ENCODE data around the gene PRKCZ. TPM values are rescaled to one million over a fixed set of nuclear protein-coding genes. Genes with fewer than 3 reads are reported as not detected.
A peak's percentile ranks its signal among the peaks of the same experiment; 100 is the strongest.

The PRKCZ gene
- total and polyA plus RNA-seq, 2 experiments from 2014 or later, result 26.2 to 36.9 TPM

DNA sequence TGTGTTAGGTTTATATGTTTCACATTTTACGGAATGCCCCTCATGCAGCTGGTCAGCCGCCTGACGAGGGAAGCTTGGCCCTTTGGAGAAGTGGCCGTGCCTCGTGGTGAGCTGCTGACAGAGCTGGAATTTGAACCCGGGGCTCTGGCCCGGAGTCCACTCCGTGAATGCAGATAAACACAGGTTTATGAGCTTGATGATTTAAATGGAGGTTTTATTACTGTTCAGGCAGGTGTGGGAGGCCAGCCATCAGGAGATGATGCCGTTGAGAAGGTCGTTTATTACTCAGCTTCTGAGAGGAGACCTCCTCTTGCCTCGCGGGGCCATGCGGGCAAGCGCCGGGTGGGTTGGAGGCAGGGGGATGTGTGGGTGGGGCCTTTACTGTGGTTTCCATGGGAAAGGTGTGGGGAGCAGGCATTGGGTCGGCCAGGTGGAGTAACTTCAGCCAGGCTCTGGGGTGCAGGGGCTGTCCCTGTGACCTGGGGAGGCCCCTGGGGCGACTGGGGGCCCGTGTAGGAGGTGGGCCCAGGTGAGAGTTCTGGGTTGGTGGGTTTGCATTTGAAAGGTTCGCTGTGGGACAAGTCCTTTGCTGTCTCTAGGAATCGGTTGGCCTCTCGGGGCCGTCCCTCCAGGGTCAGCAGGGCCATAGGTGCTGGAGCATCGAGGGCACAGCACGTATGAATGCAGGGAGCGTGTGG lies 22.0 kb downstream of the PRKCZ start:
- Mint-ChIP-seq H3K27ac (peak overlapping the region; percentile 49), H3K9me3 (peaks cover 5% of the 10 kb centered on the region), H3K27me3 (ENCODE audit: insufficient read depth, low read depth, poor library complexity) (peaks cover 14% of the 10 kb centered on the region), H3K4me3 (no peak overlapping the region), H3K4me1 (peaks cover 20% of the 10 kb centered on the region), H3K36me3 (ENCODE audit: low read depth) (peaks cover 12% of the 10 kb centered on the region)
- TF ChIP-seq JUNB (IDR thresholded peaks at IDR 0.05; ENCODE audit: unreplicated experiment) (no peak), ZNF114 (CRISPR knock-in tag; IDR thresholded peaks at IDR 0.05) (no peak), CREB1 (CRISPR knock-in tag; IDR thresholded peaks at IDR 0.05; ENCODE audit: low read depth) (no peak), ZNF331 (CRISPR knock-in tag; IDR thresholded peaks at IDR 0.05; ENCODE audit: low read depth) (no peak), EZH2 (IDR thresholded peaks at IDR 0.05; ENCODE audit: low read depth, unreplicated experiment) (no peak), STAT1 (IDR thresholded peaks at IDR 0.05; ENCODE audit: unreplicated experiment) (no peak), NANOG (IDR thresholded peaks at IDR 0.05; ENCODE audit: borderline replicate concordance) (no peak), POLR2AphosphoS5 (IDR thresholded peaks at IDR 0.05; ENCODE audit: low read depth) (no peak)
- TF ChIP-seq, protein P1, sequence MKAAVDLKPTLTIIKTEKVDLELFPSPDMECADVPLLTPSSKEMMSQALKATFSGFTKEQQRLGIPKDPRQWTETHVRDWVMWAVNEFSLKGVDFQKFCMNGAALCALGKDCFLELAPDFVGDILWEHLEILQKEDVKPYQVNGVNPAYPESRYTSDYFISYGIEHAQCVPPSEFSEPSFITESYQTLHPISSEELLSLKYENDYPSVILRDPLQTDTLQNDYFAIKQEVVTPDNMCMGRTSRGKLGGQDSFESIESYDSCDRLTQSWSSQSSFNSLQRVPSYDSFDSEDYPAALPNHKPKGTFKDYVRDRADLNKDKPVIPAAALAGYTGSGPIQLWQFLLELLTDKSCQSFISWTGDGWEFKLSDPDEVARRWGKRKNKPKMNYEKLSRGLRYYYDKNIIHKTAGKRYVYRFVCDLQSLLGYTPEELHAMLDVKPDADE (IDR thresholded peaks at IDR 0.05), result no peak
- TF ChIP-seq, protein P2, sequence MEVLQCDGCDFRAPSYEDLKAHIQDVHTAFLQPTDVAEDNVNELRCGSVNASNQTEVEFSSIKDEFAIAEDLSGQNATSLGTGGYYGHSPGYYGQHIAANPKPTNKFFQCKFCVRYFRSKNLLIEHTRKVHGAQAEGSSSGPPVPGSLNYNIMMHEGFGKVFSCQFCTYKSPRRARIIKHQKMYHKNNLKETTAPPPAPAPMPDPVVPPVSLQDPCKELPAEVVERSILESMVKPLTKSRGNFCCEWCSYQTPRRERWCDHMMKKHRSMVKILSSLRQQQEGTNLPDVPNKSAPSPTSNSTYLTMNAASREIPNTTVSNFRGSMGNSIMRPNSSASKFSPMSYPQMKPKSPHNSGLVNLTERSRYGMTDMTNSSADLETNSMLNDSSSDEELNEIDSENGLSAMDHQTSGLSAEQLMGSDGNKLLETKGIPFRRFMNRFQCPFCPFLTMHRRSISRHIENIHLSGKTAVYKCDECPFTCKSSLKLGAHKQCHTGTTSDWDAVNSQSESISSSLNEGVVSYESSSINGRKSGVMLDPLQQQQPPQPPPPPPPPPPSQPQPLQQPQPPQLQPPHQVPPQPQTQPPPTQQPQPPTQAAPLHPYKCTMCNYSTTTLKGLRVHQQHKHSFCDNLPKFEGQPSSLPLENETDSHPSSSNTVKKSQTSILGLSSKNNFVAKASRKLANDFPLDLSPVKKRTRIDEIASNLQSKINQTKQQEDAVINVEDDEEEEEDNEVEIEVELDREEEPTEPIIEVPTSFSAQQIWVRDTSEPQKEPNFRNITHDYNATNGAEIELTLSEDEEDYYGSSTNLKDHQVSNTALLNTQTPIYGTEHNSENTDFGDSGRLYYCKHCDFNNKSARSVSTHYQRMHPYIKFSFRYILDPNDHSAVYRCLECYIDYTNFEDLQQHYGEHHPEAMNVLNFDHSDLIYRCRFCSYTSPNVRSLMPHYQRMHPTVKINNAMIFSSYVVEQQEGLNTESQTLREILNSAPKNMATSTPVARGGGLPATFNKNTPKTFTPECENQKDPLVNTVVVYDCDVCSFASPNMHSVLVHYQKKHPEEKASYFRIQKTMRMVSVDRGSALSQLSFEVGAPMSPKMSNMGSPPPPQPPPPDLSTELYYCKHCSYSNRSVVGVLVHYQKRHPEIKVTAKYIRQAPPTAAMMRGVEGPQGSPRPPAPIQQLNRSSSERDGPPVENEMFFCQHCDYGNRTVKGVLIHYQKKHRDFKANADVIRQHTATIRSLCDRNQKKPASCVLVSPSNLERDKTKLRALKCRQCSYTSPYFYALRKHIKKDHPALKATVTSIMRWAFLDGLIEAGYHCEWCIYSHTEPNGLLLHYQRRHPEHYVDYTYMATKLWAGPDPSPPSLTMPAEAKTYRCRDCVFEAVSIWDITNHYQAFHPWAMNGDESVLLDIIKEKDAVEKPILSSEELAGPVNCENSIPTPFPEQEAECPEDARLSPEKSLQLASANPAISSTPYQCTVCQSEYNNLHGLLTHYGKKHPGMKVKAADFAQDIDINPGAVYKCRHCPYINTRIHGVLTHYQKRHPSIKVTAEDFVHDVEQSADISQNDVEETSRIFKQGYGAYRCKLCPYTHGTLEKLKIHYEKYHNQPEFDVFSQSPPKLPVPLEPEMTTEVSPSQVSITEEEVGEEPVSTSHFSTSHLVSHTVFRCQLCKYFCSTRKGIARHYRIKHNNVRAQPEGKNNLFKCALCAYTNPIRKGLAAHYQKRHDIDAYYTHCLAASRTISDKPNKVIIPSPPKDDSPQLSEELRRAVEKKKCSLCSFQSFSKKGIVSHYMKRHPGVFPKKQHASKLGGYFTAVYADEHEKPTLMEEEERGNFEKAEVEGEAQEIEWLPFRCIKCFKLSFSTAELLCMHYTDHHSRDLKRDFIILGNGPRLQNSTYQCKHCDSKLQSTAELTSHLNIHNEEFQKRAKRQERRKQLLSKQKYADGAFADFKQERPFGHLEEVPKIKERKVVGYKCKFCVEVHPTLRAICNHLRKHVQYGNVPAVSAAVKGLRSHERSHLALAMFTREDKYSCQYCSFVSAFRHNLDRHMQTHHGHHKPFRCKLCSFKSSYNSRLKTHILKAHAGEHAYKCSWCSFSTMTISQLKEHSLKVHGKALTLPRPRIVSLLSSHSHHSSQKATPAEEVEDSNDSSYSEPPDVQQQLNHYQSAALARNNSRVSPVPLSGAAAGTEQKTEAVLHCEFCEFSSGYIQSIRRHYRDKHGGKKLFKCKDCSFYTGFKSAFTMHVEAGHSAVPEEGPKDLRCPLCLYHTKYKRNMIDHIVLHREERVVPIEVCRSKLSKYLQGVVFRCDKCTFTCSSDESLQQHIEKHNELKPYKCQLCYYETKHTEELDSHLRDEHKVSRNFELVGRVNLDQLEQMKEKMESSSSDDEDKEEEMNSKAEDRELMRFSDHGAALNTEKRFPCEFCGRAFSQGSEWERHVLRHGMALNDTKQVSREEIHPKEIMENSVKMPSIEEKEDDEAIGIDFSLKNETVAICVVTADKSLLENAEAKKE (CRISPR knock-in tag; IDR thresholded peaks at IDR 0.05), result no peak
- H3K9me2 ChIP-seq (ENCODE audit: insufficient read depth), result no peaks in the 10 kb centered on the region
- ATAC-seq (peak; percentile 10; the same call in 1 of the 3 replicates), DNase-seq (ENCODE audit: low spot score) (no peak)
- no peak overlapping the region for H2AFZ ChIP-seq
- H3K27ac ChIP-seq (ENCODE audit: low read depth), result no peak overlapping the region
- no peak overlapping the region for H3K4me2 ChIP-seq
- no peak overlapping the region for H3K4me3 ChIP-seq
- H3K4me1 ChIP-seq (ENCODE audit: insufficient read depth), result no peaks in the 10 kb centered on the region
- H3K27me3 ChIP-seq (ENCODE audit: insufficient read depth), result no peaks in the 10 kb centered on the region
- no peaks in the 10 kb centered on the region for H3F3A ChIP-seq (replicated peaks; ENCODE audit: low read depth)
- H3K36me3 ChIP-seq (ENCODE audit: insufficient read depth), result no peaks in the 10 kb centered on the region
- H3K79me2 ChIP-seq (replicated peaks; ENCODE audit: insufficient read depth), result peaks cover 36% of the 10 kb centered on the region
- no peaks in the 10 kb centered on the region for H4K20me1 ChIP-seq (replicated peaks; ENCODE audit: insufficient read depth)
